ENCODE results near the gene TSSK2.
"Not testable (repeated sequence)": the region's sequence is repeated elsewhere in the genome, so short reads cannot be mapped to it uniquely, and the experiment has no call there.

GRCh38 chr22:19084586-19084985 is 46.5 kb upstream of the TSSK2 start:
- TF ChIP-seq, protein P1, sequence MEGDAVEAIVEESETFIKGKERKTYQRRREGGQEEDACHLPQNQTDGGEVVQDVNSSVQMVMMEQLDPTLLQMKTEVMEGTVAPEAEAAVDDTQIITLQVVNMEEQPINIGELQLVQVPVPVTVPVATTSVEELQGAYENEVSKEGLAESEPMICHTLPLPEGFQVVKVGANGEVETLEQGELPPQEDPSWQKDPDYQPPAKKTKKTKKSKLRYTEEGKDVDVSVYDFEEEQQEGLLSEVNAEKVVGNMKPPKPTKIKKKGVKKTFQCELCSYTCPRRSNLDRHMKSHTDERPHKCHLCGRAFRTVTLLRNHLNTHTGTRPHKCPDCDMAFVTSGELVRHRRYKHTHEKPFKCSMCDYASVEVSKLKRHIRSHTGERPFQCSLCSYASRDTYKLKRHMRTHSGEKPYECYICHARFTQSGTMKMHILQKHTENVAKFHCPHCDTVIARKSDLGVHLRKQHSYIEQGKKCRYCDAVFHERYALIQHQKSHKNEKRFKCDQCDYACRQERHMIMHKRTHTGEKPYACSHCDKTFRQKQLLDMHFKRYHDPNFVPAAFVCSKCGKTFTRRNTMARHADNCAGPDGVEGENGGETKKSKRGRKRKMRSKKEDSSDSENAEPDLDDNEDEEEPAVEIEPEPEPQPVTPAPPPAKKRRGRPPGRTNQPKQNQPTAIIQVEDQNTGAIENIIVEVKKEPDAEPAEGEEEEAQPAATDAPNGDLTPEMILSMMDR (conservative IDR thresholded peaks at IDR 0.05; ENCODE audit: low read length), result not testable (repeated sequence)
- not testable (repeated sequence) for TF ChIP-seq EZH2phosphoT487 (IDR thresholded peaks at IDR 0.05; ENCODE audit: borderline replicate concordance, low read depth, low read length)
